GM23248 (cell line): ENCODE results near the gene CMTM7. TPM values are rescaled to one million over a fixed set of nuclear protein-coding genes. Genes with fewer than 3 reads are reported as not detected.

Experiments used
- DNase-seq: peaks from one replicate; pipeline ENCODE4 v3.0.0-alpha.2; 2015
- H2AFZ ChIP-seq: fragments of 200-600 bp; sonication (generic); 2 replicates; pipeline ENCODE4 v1.6.1; 2016; ENCODE audit warnings: antibody characterized with exemption
- H3F3A ChIP-seq: fragments of 200-600 bp; sonication (generic); 2 replicates; pipeline ENCODE4 v1.6.1; 2016; ENCODE audit warnings: mild to moderate bottlenecking, antibody characterized with exemption, mixed run types; ENCODE audit not compliant: insufficient read depth
- H3K27ac ChIP-seq: fragments of 200-600 bp; sonication (generic); 2 replicates; pipeline ENCODE4 v1.5.1; 2016; ENCODE audit warnings: mild to moderate bottlenecking
- H3K27me3 ChIP-seq: fragments of 200-600 bp; sonication (generic); replicated peaks from 2 replicates; pipeline ENCODE4 v1.6.1; 2016; ENCODE audit warnings: mild to moderate bottlenecking; ENCODE audit not compliant: insufficient read depth
- H3K36me3 ChIP-seq: fragments of 200-600 bp; sonication (generic); 2 replicates; pipeline ENCODE4 v1.6.1; 2016; ENCODE audit warnings: low read depth, mild to moderate bottlenecking
- H3K4me1 ChIP-seq: fragments of 200-600 bp; sonication (generic); 2 replicates; pipeline ENCODE4 v1.6.1; 2016; ENCODE audit warnings: mild to moderate bottlenecking; ENCODE audit not compliant: insufficient read depth
- H3K4me2 ChIP-seq: fragments of 200-600 bp; sonication (generic); one replicate; pipeline ENCODE4 v1.6.1; 2016; ENCODE audit warnings: mild to moderate bottlenecking; ENCODE audit not compliant: unreplicated experiment
- H3K4me3 ChIP-seq: fragments of 200-600 bp; sonication (generic); 2 replicates; pipeline ENCODE4 v1.5.1; 2016; ENCODE audit warnings: mild to moderate bottlenecking
- H3K79me2 ChIP-seq: fragments of 200-600 bp; sonication (generic); 2 replicates; pipeline ENCODE4 v1.6.1; 2016; ENCODE audit warnings: mild to moderate bottlenecking; ENCODE audit not compliant: insufficient read depth
- H3K9ac ChIP-seq: fragments of 200-600 bp; sonication (generic); 2 replicates; pipeline ENCODE4 v1.6.1; 2016; ENCODE audit warnings: mild to moderate bottlenecking
- H3K9me2 ChIP-seq: fragments of 200-600 bp; sonication (generic); 2 replicates; pipeline ENCODE4 v1.6.1; 2016; ENCODE audit warnings: mixed run types, mild to moderate bottlenecking, moderate library complexity; ENCODE audit not compliant: insufficient read depth
- H3K9me3 ChIP-seq: fragments of 200-600 bp; sonication (generic); one replicate; pipeline ENCODE4 v1.6.1; 2017; ENCODE audit warnings: low read depth
- H4K20me1 ChIP-seq: fragments of 200-600 bp; sonication (generic); 2 replicates; pipeline ENCODE4 v1.6.0; 2016; ENCODE audit not compliant: insufficient read depth
- EZH2 ChIP-seq: fragments of 200-600 bp; sonication (generic); IDR thresholded peaks from 2 replicates; pipeline ENCODE4 v1.6.1; 2018; ENCODE audit warnings: antibody characterized with exemption, mild to moderate bottlenecking; ENCODE audit not compliant: insufficient read depth, poor library complexity, severe bottlenecking
- EZH2phosphoT487 ChIP-seq: fragments of 200-600 bp; sonication (generic); IDR thresholded peaks from 2 replicates; pipeline ENCODE4 v1.6.1; 2018; ENCODE audit warnings: antibody characterized with exemption, moderate library complexity, mild to moderate bottlenecking, low read depth; ENCODE audit not compliant: insufficient read depth
- WGBS, 2 experiments: methylation state at CpG; one replicate each; pipeline ENCODE4 v1.1.6; 2015 to 2017; ENCODE audit warnings: low lambda C conversion rate in 2 of 2, low coverage in 1 of 2; ENCODE audit errors: missing lambda C conversion rate in 2 of 2; 5-methylcytosine and 5-hydroxymethylcytosine counted together
- in situ Hi-C: fragments of 300-500 bp; cut with MboI; formaldehyde crosslinking; loops from 2 replicates; pipeline ENCODE4 v1.15.0; 2020
- polyA plus RNA-seq: library from polyadenylated mRNA; unstranded; fragments of >200 nt; fragmentation: Nextera tagmentation; extraction: Ambion mirVana; gene quantifications from 2 replicates; pipeline ENCODE4 v1.2.1, GENCODE V29; 2016
- total RNA-seq: library from RNA; depleted of rRNA; stranded (reverse); fragments of >200 nt; shearing (Covaris generic); gene quantifications from 2 replicates; pipeline ENCODE4 v1.2.3, GENCODE V29; 2014

The CMTM7 gene
- total and polyA plus RNA-seq, 2 experiments from 2014 or later = 6.3 to 23.0 TPM

GRCh38 chr3:32448686-32449474 is 57.2 kb downstream of the CMTM7 start:
- WGBS, 2 experiments = 96 to 97% methylated on average over 14 of the region's 14 CpGs
- H3K9me3 ChIP-seq = no peaks in the 10 kb centered on the region
- H3F3A ChIP-seq = peaks cover 8% of the 10 kb centered on the region; the same call in 1 of the 2 replicates
- no peak for TF ChIP-seq EZH2phosphoT487
- TF ChIP-seq EZH2 = no peak
- H3K4me2 ChIP-seq = no peak overlapping the region
- peaks cover 12% of the 10 kb centered on the region for H3K4me1 ChIP-seq
- H3K79me2 ChIP-seq = no peaks in the 10 kb centered on the region
- no peak overlapping the region for H3K4me3 ChIP-seq
- no peak overlapping the region for H3K27ac ChIP-seq
- H3K9ac ChIP-seq = no peak overlapping the region
- no peaks in the 10 kb centered on the region for H3K36me3 ChIP-seq
- in situ Hi-C loops = no loop called here
- H2AFZ ChIP-seq = no peak overlapping the region
- H4K20me1 ChIP-seq = no peaks in the 10 kb centered on the region
- no peak for DNase-seq
- H3K27me3 ChIP-seq = no peaks in the 10 kb centered on the region
- no peaks in the 10 kb centered on the region for H3K9me2 ChIP-seq

- H3K9me3 ChIP-seq = no peaks in the 10 kb centered on the region
- H2AFZ ChIP-seq = no peak overlapping the region
- no peak overlapping the region for H3K4me2 ChIP-seq
- H3K27me3 ChIP-seq = no peaks in the 10 kb centered on the region
- H3K79me2 ChIP-seq = no peaks in the 10 kb centered on the region
- no peaks in the 10 kb centered on the region for H3K36me3 ChIP-seq
- WGBS, 2 experiments = 90% methylated on average over 3 of the region's 3 CpGs
- H3K9ac ChIP-seq = no peak overlapping the region
- no peaks in the 10 kb centered on the region for H3K9me2 ChIP-seq
- H4K20me1 ChIP-seq = no peaks in the 10 kb centered on the region
- in situ Hi-C loops = no loop called here
- no peak overlapping the region for H3K27ac ChIP-seq
- peaks cover 10% of the 10 kb centered on the region for H3K4me1 ChIP-seq
- TF ChIP-seq EZH2 = no peak
- TF ChIP-seq EZH2phosphoT487 = no peak
- no peak for DNase-seq
- H3K4me3 ChIP-seq = no peak overlapping the region
- H3F3A ChIP-seq = peaks cover 4% of the 10 kb centered on the region; the same call in 1 of the 2 replicates
Measured at GRCh38 chr3:32449691-32450090, 58.0 kb downstream of the CMTM7 start.

GRCh38 chr3:32450426-32450825 is 58.8 kb downstream of the CMTM7 start:
- Histone ChIP-seq H3K9me2 (no peaks in the 10 kb centered on the region), H3K27me3 (no peaks in the 10 kb centered on the region), H3F3A (peaks cover 4% of the 10 kb centered on the region; the same call in 1 of the 2 replicates), H2AFZ (no peak overlapping the region), H4K20me1 (no peaks in the 10 kb centered on the region), H3K4me3 (no peak overlapping the region), H3K9ac (no peak overlapping the region), H3K27ac (no peak overlapping the region), H3K4me2 (no peak overlapping the region), H3K36me3 (no peaks in the 10 kb centered on the region), H3K9me3 (no peaks in the 10 kb centered on the region), H3K79me2 (no peaks in the 10 kb centered on the region), H3K4me1 (peaks cover 10% of the 10 kb centered on the region)
- WGBS, 2 experiments = 90 to 98% methylated on average over 2 of the region's 2 CpGs
- in situ Hi-C loops = no loop called here
- TF ChIP-seq EZH2phosphoT487 (no peak), EZH2 (no peak)
- DNase-seq = no peak

GRCh38 chr3:32450992-32451659 is 59.5 kb downstream of the CMTM7 start:
- Histone ChIP-seq H3F3A (peaks cover 4% of the 10 kb centered on the region; the same call in 1 of the 2 replicates), H3K4me3 (no peak overlapping the region), H3K9ac (no peak overlapping the region), H3K79me2 (no peaks in the 10 kb centered on the region), H4K20me1 (no peaks in the 10 kb centered on the region), H3K4me2 (no peak overlapping the region), H2AFZ (no peak overlapping the region), H3K27ac (no peak overlapping the region), H3K9me3 (no peaks in the 10 kb centered on the region), H3K27me3 (no peaks in the 10 kb centered on the region), H3K9me2 (no peaks in the 10 kb centered on the region), H3K36me3 (no peaks in the 10 kb centered on the region), H3K4me1 (peaks cover 10% of the 10 kb centered on the region)
- whole genome bisulfite sequencing, 2 experiments = 96 to 97% methylated on average over 12 of the region's 12 CpGs
- no peak for DNase-seq
- TF ChIP-seq EZH2 (no peak), EZH2phosphoT487 (no peak)
- in situ Hi-C loops = no loop called here
